Peyer's patch (tissue), 4 donors: ENCODE measurements around the gene SLC29A1.

Experiments used
- POLR2A ChIP-seq, 2 donors: fragments of 450-650 bp; IDR thresholded peaks; one replicate each; pipeline ENCODE4 v1.5.1; 2017; ENCODE audit warnings: antibody characterized with exemption in 2 of 2, mild to moderate bottlenecking in 2 of 2, moderate library complexity in 2 of 2
- TF ChIP-seq, protein P1 (sequence below), 6 experiments: fragments of 450-650 bp in 4 of 6; fragments of 200-600 bp in 2 of 6; sonication (generic) in 1 of 6; IDR thresholded peaks; one replicate each; pipeline ENCODE4 v1.5.1; 2017 to 2019; ENCODE audit warnings: antibody characterized with exemption in 6 of 6, mild to moderate bottlenecking in 3 of 6, moderate library complexity in 1 of 6

DNA sequence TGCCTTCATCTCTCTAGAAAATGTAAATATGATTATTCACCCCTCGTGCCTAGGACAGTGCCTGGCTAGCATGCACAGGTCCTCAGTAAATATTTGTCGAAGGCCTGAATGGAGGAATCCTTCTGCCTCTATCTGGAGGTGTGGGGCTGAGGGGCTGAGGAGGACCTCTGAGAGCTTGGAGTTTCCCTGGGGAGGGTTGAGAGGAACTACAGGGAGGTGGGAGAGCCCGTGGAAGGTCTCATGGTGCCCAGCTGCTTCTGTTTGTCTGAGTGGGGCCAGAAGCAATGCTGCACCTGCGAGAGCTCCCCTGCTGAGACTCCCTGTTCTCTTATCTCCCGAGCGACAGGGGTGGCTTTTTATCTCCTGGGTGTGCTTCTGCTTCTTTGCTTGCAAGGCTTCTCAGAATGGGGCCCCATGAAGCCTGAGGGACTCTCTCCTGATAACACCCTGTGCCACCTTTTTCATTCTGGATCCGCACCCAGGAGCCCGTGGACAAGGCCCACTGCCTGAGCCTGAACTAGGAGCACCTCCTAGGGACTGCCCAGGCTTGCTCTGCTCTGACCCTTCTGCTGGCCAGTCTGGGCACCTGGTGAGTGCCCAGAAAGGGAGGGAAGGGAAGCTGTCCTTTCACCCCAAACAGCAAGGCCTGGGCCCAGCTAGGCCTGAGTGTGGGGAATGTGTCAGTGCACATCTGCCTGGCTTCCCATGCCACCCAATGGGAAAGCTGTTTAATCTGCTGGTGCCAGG lies 2.4 kb downstream of the SLC29A1 start:
- TF ChIP-seq, protein P1, sequence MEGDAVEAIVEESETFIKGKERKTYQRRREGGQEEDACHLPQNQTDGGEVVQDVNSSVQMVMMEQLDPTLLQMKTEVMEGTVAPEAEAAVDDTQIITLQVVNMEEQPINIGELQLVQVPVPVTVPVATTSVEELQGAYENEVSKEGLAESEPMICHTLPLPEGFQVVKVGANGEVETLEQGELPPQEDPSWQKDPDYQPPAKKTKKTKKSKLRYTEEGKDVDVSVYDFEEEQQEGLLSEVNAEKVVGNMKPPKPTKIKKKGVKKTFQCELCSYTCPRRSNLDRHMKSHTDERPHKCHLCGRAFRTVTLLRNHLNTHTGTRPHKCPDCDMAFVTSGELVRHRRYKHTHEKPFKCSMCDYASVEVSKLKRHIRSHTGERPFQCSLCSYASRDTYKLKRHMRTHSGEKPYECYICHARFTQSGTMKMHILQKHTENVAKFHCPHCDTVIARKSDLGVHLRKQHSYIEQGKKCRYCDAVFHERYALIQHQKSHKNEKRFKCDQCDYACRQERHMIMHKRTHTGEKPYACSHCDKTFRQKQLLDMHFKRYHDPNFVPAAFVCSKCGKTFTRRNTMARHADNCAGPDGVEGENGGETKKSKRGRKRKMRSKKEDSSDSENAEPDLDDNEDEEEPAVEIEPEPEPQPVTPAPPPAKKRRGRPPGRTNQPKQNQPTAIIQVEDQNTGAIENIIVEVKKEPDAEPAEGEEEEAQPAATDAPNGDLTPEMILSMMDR (IDR thresholded peaks at IDR 0.05): no peak
- TF ChIP-seq POLR2A (IDR thresholded peaks at IDR 0.05): no peak
